Activated T-cell treated with anti-CD3 and anti-CD28 coated beads, Interleukin-2, amount 50 U/mL, for 72 hours (primary cell): ENCODE results near the gene RUNX1. TPM values are rescaled to one million over a fixed set of nuclear protein-coding genes. Genes with fewer than 3 reads are reported as not detected.

ENCODE experiments used
- ATAC-seq, 2 donors: fragments of 150-1000 bp; cut with Tn5 transposase; replicated peaks in 1 of 2; 2 replicates each; pipeline ENCODE4 v1.10.0; 2021; ENCODE audit warnings: moderate library complexity in 2 of 2, mild to moderate bottlenecking in 1 of 2
- DNase-seq, 2 donors: peaks; one replicate each; pipeline ENCODE4 v3.0.0; 2021 to 2022; ENCODE audit warnings: mixed read lengths in 1 of 2
- H3K27ac Mint-ChIP-seq: one replicate; pipeline ENCODE4 v1.8.0; 2022; ENCODE audit warnings: mild to moderate bottlenecking, moderate library complexity, mixed read lengths
- H3K27me3 Mint-ChIP-seq: one replicate; pipeline ENCODE4 v1.8.0; 2022; ENCODE audit warnings: low read depth, mixed read lengths
- H3K36me3 Mint-ChIP-seq, 2 donors: one replicate each; pipeline ENCODE4 v1.8.0; 2022; ENCODE audit warnings: mixed read lengths in 2 of 2, mild to moderate bottlenecking in 1 of 2; ENCODE audit not compliant: insufficient read depth in 2 of 2
- H3K4me1 Mint-ChIP-seq: one replicate; pipeline ENCODE4 v1.8.0; 2022; ENCODE audit warnings: low read depth, mixed read lengths
- H3K4me3 Mint-ChIP-seq, 2 donors: one replicate each; pipeline ENCODE4 v1.8.0; 2022; ENCODE audit warnings: mild to moderate bottlenecking in 2 of 2, mixed read lengths in 2 of 2, moderate library complexity in 2 of 2
- H3K9me3 Mint-ChIP-seq, 2 donors: one replicate each; pipeline ENCODE4 v1.8.0; 2022; ENCODE audit warnings: mixed read lengths in 2 of 2
- total RNA-seq, 2 donors: library from RNA; stranded (reverse); gene quantifications; one replicate each; pipeline ENCODE4 v1.2.3, GENCODE V29; 2022

Gene RUNX1
- total RNA-seq, 2 donors from 2014 or later = 36.6 to 56.2 TPM

GRCh38 chr21:34774750-34775149 is 274.4 kb downstream of the RUNX1 start:
- no peaks in the 10 kb centered on the region for H3K36me3 Mint-ChIP-seq
- no peak overlapping the region for H3K27ac Mint-ChIP-seq
- ATAC-seq (no peak), DNase-seq (no peak)
- H3K4me1 Mint-ChIP-seq = no peaks in the 10 kb centered on the region
- peaks cover 29% of the 10 kb centered on the region for H3K27me3 Mint-ChIP-seq
- no peaks in the 10 kb centered on the region for H3K9me3 Mint-ChIP-seq
- H3K4me3 Mint-ChIP-seq = no peak overlapping the region

GRCh38 chr21:34771512-34772028 is 277.5 kb downstream of the RUNX1 start:
- peak; percentile 57 to 63 for ATAC-seq
- H3K27ac Mint-ChIP-seq = no peak overlapping the region

GRCh38 chr21:34770576-34770975 is 278.5 kb downstream of the RUNX1 start:
- DNase-seq (no peak), ATAC-seq (no peak)
- no peaks in the 10 kb centered on the region for H3K36me3 Mint-ChIP-seq
- H3K9me3 Mint-ChIP-seq = no peaks in the 10 kb centered on the region
- no peak overlapping the region for H3K4me3 Mint-ChIP-seq
- peaks cover 21% of the 10 kb centered on the region for H3K27me3 Mint-ChIP-seq
- H3K4me1 Mint-ChIP-seq = no peaks in the 10 kb centered on the region
- no peak overlapping the region for H3K27ac Mint-ChIP-seq

More at GRCh38 chr21:34771512-34772028, 277.5 kb downstream of the RUNX1 start:
- peaks cover 28% of the 10 kb centered on the region for H3K27me3 Mint-ChIP-seq
- no peak overlapping the region for H3K4me3 Mint-ChIP-seq
- H3K9me3 Mint-ChIP-seq = no peaks in the 10 kb centered on the region
- DNase-seq = no peak
- no peaks in the 10 kb centered on the region for H3K4me1 Mint-ChIP-seq
- no peaks in the 10 kb centered on the region for H3K36me3 Mint-ChIP-seq

- Mint-ChIP-seq H3K27ac (no peak overlapping the region), H3K9me3 (peaks cover 1 to 2% of the 10 kb centered on the region in 2 donors), H3K27me3 (peaks cover 1% of the 10 kb centered on the region), H3K4me3 (no peak overlapping the region), H3K4me1 (no peaks in the 10 kb centered on the region), H3K36me3 (no peaks in the 10 kb centered on the region)
- no peak for DNase-seq
- ATAC-seq = no peak
Observed at GRCh38 chr21:34768326-34768725, 280.8 kb downstream of the RUNX1 start.

- H3K27ac Mint-ChIP-seq = no peak overlapping the region
- ATAC-seq = no peak
- peaks cover 1 to 2% of the 10 kb centered on the region in 2 donors for H3K9me3 Mint-ChIP-seq
- DNase-seq = no peak
- no peak overlapping the region for H3K4me3 Mint-ChIP-seq
- H3K4me1 Mint-ChIP-seq = no peaks in the 10 kb centered on the region
- H3K27me3 Mint-ChIP-seq = no peaks in the 10 kb centered on the region
- no peaks in the 10 kb centered on the region for H3K36me3 Mint-ChIP-seq
Observed at GRCh38 chr21:34766862-34767261, 282.2 kb downstream of the RUNX1 start.

GRCh38 chr21:34765619-34766018 is 283.5 kb downstream of the RUNX1 start:
- DNase-seq (no peak), ATAC-seq (no peak)
- Mint-ChIP-seq H3K27me3 (no peaks in the 10 kb centered on the region), H3K36me3 (no peaks in the 10 kb centered on the region), H3K27ac (no peak overlapping the region), H3K4me1 (no peaks in the 10 kb centered on the region), H3K9me3 (peaks cover 1 to 2% of the 10 kb centered on the region in 2 donors), H3K4me3 (no peak overlapping the region)

- Mint-ChIP-seq H3K27me3 (no peaks in the 10 kb centered on the region), H3K4me3 (no peak overlapping the region), H3K4me1 (no peaks in the 10 kb centered on the region), H3K36me3 (no peaks in the 10 kb centered on the region), H3K27ac (no peak overlapping the region), H3K9me3 (peaks cover 1 to 2% of the 10 kb centered on the region in 2 donors)
- ATAC-seq (no peak), DNase-seq (no peak)
Observed at GRCh38 chr21:34764715-34765284, 284.3 kb downstream of the RUNX1 start.

- H3K36me3 Mint-ChIP-seq = no peaks in the 10 kb centered on the region
- no peaks in the 10 kb centered on the region for H3K27me3 Mint-ChIP-seq
- ATAC-seq = no peak
- no peak overlapping the region for H3K4me3 Mint-ChIP-seq
- H3K4me1 Mint-ChIP-seq = no peaks in the 10 kb centered on the region
- no peak overlapping the region for H3K27ac Mint-ChIP-seq
- no peak for DNase-seq
- peaks cover 1 to 2% of the 10 kb centered on the region in 2 donors for H3K9me3 Mint-ChIP-seq
Observed at GRCh38 chr21:34762786-34763185, 286.3 kb downstream of the RUNX1 start.

GRCh38 chr21:34761758-34762330 is 287.3 kb downstream of the RUNX1 start:
- no peaks in the 10 kb centered on the region for H3K4me1 Mint-ChIP-seq
- H3K27ac Mint-ChIP-seq = peak overlapping the region; percentile 24
- DNase-seq = no peak
- peaks cover 1 to 2% of the 10 kb centered on the region in 2 donors for H3K9me3 Mint-ChIP-seq
- no peaks in the 10 kb centered on the region for H3K36me3 Mint-ChIP-seq
- no peak overlapping the region for H3K4me3 Mint-ChIP-seq
- ATAC-seq = no peak
- H3K27me3 Mint-ChIP-seq = no peaks in the 10 kb centered on the region

- Mint-ChIP-seq H3K9me3 (no peaks in the 10 kb centered on the region), H3K4me3 (no peak overlapping the region), H3K36me3 (no peaks in the 10 kb centered on the region), H3K4me1 (no peaks in the 10 kb centered on the region), H3K27ac (no peak overlapping the region), H3K27me3 (peaks cover 23% of the 10 kb centered on the region)
- no peak for ATAC-seq
- DNase-seq = no peak
Observed at GRCh38 chr21:34754690-34755647, 294.1 kb downstream of the RUNX1 start.

- Mint-ChIP-seq H3K27ac (no peak overlapping the region), H3K36me3 (no peaks in the 10 kb centered on the region), H3K4me3 (no peak overlapping the region), H3K9me3 (no peaks in the 10 kb centered on the region), H3K27me3 (peaks cover 12% of the 10 kb centered on the region), H3K4me1 (no peaks in the 10 kb centered on the region)
- ATAC-seq (no peak), DNase-seq (no peak)
Observed at GRCh38 chr21:34748862-34749261, 300.2 kb downstream of the RUNX1 start.

- Mint-ChIP-seq H3K27ac (no peak overlapping the region), H3K4me3 (peak overlapping the region; percentile 58 to 70), H3K9me3 (no peaks in the 10 kb centered on the region), H3K36me3 (no peaks in the 10 kb centered on the region), H3K27me3 (peaks cover 13% of the 10 kb centered on the region), H3K4me1 (no peaks in the 10 kb centered on the region)
- peak; percentile 86 to 90 for ATAC-seq
- peak; percentile 52 to 71 for DNase-seq
Observed at GRCh38 chr21:34745557-34746255, 303.4 kb downstream of the RUNX1 start.
